Uterus (tissue), 2 donors: ENCODE measurements around the gene NUP85.

Experiments
- POLR2A ChIP-seq, 2 donors: fragments of 450-650 bp; IDR thresholded peaks; one replicate each; pipeline ENCODE4 v1.6.1; 2016; ENCODE audit warnings: antibody characterized with exemption in 2 of 2, mild to moderate bottlenecking in 1 of 2, moderate library complexity in 1 of 2
- TF ChIP-seq, protein P1 (sequence below), 4 experiments: fragments of 200-600 bp in 2 of 4; fragments of 450-650 bp in 2 of 4; sonication (generic) in 2 of 4; IDR thresholded peaks; one replicate each; pipeline ENCODE4 v1.5.1; 2016 to 2019; ENCODE audit warnings: antibody characterized with exemption in 4 of 4, mild to moderate bottlenecking in 2 of 4, moderate library complexity in 1 of 4

- TF ChIP-seq, protein P1, sequence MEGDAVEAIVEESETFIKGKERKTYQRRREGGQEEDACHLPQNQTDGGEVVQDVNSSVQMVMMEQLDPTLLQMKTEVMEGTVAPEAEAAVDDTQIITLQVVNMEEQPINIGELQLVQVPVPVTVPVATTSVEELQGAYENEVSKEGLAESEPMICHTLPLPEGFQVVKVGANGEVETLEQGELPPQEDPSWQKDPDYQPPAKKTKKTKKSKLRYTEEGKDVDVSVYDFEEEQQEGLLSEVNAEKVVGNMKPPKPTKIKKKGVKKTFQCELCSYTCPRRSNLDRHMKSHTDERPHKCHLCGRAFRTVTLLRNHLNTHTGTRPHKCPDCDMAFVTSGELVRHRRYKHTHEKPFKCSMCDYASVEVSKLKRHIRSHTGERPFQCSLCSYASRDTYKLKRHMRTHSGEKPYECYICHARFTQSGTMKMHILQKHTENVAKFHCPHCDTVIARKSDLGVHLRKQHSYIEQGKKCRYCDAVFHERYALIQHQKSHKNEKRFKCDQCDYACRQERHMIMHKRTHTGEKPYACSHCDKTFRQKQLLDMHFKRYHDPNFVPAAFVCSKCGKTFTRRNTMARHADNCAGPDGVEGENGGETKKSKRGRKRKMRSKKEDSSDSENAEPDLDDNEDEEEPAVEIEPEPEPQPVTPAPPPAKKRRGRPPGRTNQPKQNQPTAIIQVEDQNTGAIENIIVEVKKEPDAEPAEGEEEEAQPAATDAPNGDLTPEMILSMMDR (IDR thresholded peaks at IDR 0.05) = no peak
- no peak for TF ChIP-seq POLR2A (IDR thresholded peaks at IDR 0.05)
These were observed 21.2 kb upstream of the NUP85 start for GRCh38 chr17:75183999-75184884.
